HG03558 (cell line): Measurements from ENCODE around the gene DHX16.
"Not testable (repeated sequence)": the region's sequence is repeated elsewhere in the genome, so short reads cannot be mapped to it uniquely, and the experiment has no call there.

ENCODE experiments used
- ATAC-seq: cut with Tn5 transposase; IDR thresholded peaks from one replicate; pipeline ENCODE4 v1.9.1; 2021; ENCODE audit warnings: moderate number of reproducible peaks; ENCODE audit not compliant: unreplicated experiment; ENCODE audit errors: extremely low read depth

DHX16 gene

GRCh38 chr6:30681766-30682142, 8.9 kb upstream of the DHX16 start:
- ATAC-seq: no peak

DNA sequence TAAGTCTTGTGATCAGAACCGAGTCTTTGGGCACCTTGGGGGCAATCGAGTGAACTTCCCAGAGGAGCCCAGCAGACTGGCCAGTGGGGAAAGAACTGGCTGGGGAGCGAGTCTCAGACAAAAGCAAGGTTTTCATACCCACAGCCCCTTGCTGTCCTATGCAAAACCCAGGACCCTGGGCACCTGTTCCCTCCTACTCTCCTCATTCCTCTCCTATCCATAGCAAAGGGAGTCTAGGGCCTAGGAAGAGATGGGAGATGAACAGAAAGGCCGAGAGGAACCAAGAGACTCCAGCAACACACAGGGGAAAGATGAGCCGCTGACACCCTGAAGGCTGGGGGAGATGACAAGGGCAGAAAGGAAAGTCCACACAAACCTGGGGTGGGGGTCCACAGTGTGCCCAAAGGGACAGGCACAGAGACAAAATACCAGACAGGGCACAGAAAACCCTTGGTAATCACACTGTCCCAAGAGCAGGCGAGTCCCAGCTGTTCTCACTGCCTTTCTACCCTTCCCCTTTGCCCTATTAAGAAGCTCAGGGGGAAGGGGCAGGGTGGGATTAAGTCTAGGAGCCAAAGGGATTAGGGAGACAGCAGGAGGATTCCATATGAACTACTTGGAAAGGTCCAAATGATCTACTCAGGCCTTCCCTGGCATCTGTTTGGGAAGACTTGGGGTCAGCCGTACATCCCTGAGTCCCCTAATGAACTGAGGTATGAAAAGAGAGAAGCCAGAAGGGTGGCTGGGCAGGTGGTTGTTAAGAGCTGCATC, 7.1 kb upstream of the DHX16 start:
- no peak for ATAC-seq

DNA sequence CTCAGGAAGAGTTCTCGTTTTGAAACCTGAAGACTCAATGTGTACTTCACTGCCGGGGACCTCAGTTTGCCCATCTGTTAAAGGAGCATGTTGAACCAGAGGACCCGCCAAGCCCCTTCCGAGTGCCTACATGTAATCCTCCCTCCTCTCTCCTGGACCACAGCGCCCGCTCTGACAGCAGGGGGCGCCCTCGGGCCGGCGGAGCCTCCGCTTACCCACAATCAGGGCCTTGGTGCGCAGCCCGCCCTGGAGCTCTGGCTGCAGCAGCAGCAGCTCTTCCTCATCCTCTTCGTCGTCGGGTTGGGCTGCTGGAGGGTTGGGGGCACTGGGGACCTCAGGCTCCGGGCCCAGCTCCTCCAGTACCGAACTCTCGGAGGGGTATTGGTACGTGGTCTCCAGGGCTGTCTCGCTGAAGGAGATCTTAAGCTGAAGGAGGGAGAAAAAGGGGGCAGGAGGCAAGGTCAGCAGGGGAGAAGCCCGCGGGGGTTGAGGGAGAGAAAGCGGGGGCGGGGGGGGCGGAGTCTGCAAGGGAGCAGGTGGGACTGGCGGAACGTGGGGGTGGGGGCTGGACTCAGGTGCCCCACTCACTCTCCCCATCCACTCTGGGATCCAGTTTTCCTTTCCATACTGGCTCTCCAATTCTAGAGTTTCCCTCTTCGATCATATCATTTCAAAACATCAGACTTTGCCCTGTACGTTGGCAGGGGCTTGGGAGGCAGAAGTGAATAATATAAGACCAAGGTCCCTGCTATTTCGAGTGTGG, 6.3 kb upstream of the DHX16 start:
- ATAC-seq: no peak

DNA sequence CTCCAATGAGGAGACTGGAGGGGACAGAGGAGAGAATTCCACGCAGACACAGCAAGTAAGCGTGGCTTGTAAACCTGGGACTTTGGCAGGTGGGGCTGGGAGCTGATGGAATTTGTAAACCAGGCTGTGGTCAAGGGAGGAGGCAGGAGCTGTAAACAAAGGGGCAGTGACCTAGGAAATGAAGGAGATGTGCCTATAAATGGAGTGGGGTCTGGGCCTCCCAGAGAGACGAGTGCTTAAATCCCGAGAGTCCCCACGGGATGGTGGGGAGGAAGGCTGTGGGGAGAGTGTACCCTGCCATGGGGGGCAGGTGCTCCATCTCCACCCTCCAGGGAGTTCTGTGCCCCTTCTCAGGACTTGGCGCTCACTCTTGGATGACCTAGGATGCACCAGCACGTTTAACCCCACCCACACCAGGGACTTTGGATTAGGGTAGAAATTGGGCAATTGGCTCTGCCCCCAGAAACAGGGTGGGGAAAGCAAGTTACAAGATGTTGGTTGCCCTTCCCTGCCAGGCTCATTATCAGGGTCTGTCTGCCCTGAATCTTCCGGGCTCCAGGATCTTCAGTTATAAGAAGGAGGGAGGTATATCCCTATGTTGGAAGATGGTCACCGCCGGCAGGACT, 4.0 kb upstream of the DHX16 start:
- no peak for ATAC-seq

- ATAC-seq: no peak
Observed at GRCh38 chr6:30670760-30671527, 1.9 kb downstream of the DHX16 start.

DNA sequence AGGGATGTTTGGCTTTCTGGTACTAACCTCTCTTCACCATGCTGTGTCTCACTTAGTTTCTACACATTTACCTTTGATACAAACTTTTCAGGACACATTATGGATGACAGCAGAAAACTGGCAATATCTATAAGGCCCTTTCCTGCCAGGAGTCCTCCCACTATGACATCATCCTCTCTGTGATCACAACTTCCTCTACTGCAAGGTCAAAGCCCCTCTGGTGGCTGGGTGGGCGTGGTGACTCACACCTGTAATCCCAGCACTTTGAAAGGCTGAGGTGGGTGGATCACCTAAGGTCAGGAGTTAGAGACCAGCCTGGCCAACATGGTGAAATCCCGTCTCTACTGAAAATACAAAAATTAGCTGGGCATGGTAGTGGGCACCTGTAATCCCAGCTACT, 6.5 kb downstream of the DHX16 start:
- ATAC-seq: not testable (repeated sequence)

- no peak for ATAC-seq
Observed at GRCh38 chr6:30664994-30665767, 7.6 kb downstream of the DHX16 start.

- not testable (repeated sequence) for ATAC-seq
Observed at GRCh38 chr6:30657922-30658321, 14.9 kb downstream of the DHX16 start.

DNA sequence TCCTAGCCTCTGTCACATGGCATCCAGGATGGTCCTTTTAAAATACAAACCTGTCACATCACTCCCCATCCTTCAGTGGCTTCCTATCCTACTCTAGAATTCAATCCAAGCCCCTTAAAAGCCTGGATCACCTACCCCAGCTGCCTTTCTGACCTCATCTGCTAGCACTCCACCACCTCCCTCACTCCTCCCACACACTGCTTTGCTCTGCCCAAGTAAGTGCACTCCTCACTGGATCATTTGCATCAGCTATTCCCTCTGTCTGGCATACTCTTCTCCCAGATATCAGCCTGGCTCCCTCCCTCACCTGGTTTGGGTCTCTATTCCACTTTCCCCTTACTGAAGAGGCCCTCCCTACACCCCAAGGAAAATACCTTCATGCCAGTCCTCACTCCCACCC, 15.4 kb downstream of the DHX16 start:
- ATAC-seq: no peak

- no peak for ATAC-seq
Observed at GRCh38 chr6:30656513-30656912, 16.3 kb downstream of the DHX16 start.

GRCh38 chr6:30655743-30656094, 17.1 kb downstream of the DHX16 start:
- ATAC-seq: no peak

DNA sequence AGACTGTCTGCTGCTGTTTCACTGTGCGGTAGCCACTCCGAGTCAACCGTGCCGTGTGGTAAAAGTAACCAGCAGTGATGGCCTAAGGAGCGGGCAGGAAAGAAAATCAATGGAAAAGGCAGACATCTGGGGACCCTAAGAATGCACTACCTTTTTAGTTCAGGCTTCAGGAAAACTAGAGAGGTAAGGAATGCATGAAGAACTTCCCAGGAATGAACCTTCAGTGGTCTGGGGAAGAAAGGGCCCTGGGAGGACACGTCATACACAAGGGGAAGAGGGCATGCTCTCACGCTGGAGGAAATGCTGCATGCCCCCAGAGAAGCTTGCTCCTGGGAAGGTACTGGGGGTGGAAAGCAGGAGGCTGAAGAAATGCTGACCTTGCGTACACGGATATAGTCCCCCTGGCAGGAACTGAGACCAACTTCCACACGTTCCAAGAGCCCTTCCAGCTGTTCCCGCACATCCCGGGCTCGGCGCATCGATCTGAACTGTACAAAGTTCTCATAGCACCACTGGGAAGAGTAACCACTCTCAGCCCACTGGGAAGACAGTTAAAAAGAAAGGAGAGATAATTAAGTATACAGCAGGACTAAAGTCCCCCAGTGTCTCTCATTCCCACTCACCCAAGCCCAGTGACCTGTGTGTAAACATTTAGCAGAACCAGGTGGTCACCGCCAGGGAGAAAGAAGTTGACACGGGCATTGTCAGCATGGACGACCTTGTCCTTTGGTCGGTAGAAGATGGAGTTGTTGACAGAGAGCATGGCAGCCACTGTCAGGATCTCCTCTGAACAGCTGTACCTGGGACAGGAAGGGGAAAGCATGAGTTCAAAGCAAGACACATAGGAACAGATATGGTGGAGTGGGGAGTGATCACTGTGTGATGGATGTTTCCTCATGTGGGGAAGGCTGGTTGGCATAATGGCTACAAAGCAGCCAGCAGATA, 17.7 kb downstream of the DHX16 start:
- ATAC-seq: no peak

- no peak for ATAC-seq
Observed at GRCh38 chr6:30651143-30651542, 21.7 kb downstream of the DHX16 start.

DNA sequence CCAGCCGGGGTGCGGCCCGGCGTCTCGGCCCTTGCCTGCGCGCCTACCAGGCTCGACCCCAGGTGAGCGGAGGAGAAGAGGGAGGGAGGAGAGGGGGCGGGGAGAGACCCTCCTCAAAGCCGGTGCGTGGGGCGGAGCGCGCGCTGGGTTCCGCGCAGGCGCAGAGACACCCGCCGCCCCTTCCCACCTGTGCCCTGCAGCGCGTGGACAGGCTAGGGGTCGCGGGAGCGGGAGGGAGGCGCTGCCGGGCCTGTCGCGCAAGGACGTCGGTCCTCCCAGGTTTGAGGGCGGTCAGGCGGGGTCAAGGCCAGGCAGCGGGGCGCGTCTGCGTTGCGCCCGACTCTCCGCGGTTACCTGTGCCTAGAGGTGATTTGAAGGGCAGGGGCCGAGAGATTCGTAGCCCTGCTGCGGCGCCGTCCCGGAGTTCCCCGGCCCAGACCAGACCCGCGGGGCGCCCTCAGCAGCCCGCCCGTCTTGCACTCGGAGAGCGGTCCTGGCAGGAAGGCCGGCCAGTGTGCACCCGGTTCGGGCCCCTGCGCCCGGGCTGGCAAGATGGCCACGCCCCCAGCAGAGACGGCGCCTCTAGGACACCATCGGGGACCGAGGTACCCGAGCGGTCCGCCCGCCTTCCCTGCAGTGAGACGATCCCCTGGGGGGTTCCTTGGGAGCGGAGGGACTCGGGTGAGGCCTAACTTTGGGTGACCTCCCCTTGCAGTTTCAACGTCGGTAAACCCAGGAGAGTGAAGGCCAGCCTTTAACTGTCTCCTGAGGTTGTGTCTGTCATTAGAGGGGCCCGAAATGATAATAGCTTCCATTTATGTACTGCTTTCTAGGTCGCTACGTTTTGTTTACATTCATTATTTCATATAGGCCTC, 25.3 kb downstream of the DHX16 start:
- ATAC-seq: peak; percentile 36

DNA sequence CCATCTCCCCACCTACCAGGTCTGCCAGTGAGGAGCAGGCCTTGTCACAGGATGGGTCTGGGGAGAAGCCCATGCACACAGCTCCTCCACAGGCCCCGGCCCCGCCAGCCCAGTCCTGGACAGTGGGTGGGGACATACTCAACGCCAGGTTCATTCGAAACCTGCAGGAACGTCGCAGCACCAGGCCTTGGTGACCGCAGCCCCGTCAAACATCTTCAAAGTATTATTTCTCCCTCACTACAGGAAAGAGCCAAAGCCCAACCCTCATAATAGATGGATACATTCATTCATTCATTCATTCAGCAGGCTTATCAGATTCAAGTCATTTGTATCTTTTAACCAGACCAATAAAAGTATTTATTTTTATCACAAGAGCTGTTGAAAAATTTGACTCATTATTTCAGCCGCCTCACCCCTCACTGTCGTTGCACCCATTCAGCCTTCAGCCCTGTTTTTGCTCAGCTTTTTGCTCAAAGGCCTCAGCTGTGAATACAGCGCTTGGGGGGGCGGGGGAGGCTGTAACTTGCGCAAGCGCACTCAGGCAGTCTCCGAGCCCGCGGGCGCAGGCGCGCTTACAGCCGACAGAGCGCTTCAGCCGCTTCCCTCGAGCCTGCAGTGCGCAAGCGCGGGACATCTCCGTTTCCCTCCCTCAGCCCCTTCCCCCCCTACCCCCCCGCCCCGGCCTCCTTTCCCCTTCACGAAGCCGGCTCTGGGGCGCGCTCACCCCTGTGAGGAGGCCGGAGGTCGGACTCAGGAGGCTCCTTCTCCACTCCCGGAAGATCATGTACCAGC, 26.2 kb downstream of the DHX16 start, which contains the start of gene C6orf136:
Gene C6orf136 (plus strand): TSS at position 684 of the 792 bp plus-strand sequence. CDS start 99 bp downstream, at position 783.
- ATAC-seq: peak; percentile 16

GRCh38 chr6:30645989-30646388, 26.8 kb downstream of the DHX16 start:
- no peak for ATAC-seq

DNA sequence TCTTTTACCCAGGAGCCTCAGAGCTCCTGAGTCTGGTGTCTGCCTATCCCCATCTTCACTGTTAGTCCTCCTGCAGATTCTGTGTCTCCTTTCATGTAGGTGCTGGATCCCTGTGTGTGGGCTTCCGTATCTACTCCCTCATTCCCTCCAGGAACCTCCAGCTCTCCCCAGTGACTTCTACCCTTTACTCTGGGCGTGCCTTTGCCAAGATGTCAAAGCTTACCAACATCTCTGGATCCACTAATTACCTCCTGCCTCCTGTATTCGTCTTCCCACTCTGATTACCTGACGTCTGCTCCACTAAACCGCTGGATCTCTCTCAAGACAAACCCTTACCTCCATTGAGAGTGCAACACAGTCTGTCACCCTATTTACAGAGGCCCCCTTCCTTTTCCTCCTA, 28.0 kb downstream of the DHX16 start:
- ATAC-seq: no peak
